Mucosa of stomach (tissue), 1 donor: ENCODE measurements around the gene C1QTNF9.
"Not testable (repeated sequence)": the region's sequence is repeated elsewhere in the genome, so short reads cannot be mapped to it uniquely, and the experiment has no call there.

Experiments
- H3K27me3 ChIP-seq: one replicate; pipeline ENCODE4 v1.7.0; 2013; ENCODE audit warnings: mild to moderate bottlenecking, low read length; ENCODE audit not compliant: control insufficient read depth, insufficient read depth
- H3K36me3 ChIP-seq: one replicate; pipeline ENCODE4 v1.7.0; 2013; ENCODE audit warnings: low read length; ENCODE audit not compliant: control insufficient read depth, insufficient read depth
- H3K4me1 ChIP-seq: one replicate; pipeline ENCODE4 v1.7.0; 2013; ENCODE audit warnings: mild to moderate bottlenecking, low read length; ENCODE audit not compliant: control insufficient read depth, insufficient read depth
- H3K4me3 ChIP-seq: one replicate; pipeline ENCODE4 v1.7.0; 2013; ENCODE audit warnings: low read length
- H3K9ac ChIP-seq: one replicate; pipeline ENCODE4 v1.7.0; 2013; ENCODE audit warnings: mild to moderate bottlenecking, low read length, moderate library complexity
- H3K9me3 ChIP-seq: one replicate; pipeline ENCODE4 v1.7.0; 2013; ENCODE audit warnings: mild to moderate bottlenecking, low read length, moderate library complexity; ENCODE audit not compliant: control insufficient read depth
- donor health status: Pancreatic carcinoma.

The C1QTNF9 gene

DNA sequence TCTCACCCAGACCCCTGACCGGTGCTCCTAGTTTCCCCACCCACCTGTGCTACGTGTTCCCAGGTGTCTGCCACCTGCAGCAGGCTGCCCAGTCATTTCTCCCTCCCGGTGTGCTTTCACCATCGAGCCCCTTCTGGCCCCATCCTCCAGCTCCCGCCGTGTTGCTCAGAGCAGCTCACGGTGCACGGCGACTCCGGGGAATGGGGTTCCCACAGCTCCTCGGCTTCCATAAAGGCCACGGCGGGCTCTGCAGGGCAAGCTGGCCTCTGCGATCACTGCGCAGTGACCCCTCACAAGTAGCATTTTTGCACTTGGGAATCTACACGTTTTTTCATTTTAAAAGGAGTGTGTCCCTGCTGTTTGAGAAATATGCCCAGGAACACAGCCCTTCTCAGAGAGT, 49.5 kb downstream of the C1QTNF9 start:
- H3K27me3 ChIP-seq, H3K9ac ChIP-seq, H3K36me3 ChIP-seq, H3K9me3 ChIP-seq, H3K4me3 ChIP-seq: not testable (repeated sequence)
- peaks cover 25% of the 10 kb centered on the region for H3K4me1 ChIP-seq

DNA sequence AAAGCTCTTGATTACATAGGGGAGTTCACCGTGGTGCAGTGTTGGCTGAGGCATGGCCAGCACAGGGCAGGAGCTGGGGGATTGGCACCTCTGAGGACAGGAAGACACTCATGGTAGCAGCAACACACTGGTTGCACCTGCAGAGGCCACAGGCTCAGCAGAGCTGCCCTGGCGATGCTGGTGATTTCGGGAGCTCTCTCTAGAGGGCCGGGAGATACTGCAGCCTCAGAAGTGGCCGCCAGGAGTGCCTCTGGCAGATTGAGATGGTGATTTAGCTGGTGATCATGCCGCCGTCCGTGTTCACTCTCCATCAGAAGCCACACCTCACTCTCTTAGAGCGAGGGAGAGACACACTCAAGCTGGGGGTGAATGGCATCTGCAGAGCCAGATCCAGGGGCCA, 49.9 kb downstream of the C1QTNF9 start:
- H3K4me1 ChIP-seq = peaks cover 25% of the 10 kb centered on the region
- not testable (repeated sequence) for H3K9me3 ChIP-seq, H3K9ac ChIP-seq, H3K36me3 ChIP-seq, H3K27me3 ChIP-seq, H3K4me3 ChIP-seq

DNA sequence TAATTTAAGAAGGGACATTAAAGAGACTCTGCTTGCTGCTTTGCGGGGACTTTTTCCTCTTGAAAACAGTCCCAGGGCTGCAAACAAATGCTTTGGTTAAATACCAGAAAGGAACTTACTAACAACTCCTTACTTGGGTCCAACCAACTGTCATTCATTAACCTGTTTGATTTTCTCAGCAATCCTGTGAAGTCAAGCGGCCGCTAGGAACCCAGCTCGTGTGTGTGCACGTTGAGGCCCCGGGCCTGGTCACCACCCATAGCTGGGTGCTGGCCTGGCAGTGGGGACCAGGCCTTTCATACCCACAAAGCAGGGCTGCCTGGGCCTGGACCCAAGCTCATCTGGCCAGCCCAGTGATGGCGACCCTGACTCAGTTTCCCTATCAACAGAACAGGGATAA, 50.7 kb downstream of the C1QTNF9 start:
- Histone ChIP-seq H3K36me3 (no peaks in the 10 kb centered on the region), H3K9ac (no peak overlapping the region), H3K4me1 (peaks cover 25% of the 10 kb centered on the region), H3K4me3 (no peak overlapping the region), H3K27me3 (peaks cover 1% of the 10 kb centered on the region), H3K9me3 (no peaks in the 10 kb centered on the region)

- Histone ChIP-seq H3K9me3 (no peaks in the 10 kb centered on the region), H3K9ac (no peak overlapping the region), H3K36me3 (no peaks in the 10 kb centered on the region), H3K27me3 (peaks cover 6% of the 10 kb centered on the region), H3K4me1 (peaks cover 25% of the 10 kb centered on the region), H3K4me3 (no peak overlapping the region)
Observed at GRCh38 chr13:24361113-24361512, 51.7 kb downstream of the C1QTNF9 start.

GRCh38 chr13:24361852-24362366, 52.5 kb downstream of the C1QTNF9 start:
- Histone ChIP-seq H3K36me3 (no peaks in the 10 kb centered on the region), H3K4me3 (no peak overlapping the region), H3K9ac (no peak overlapping the region), H3K4me1 (peaks cover 25% of the 10 kb centered on the region), H3K9me3 (no peaks in the 10 kb centered on the region), H3K27me3 (peaks cover 6% of the 10 kb centered on the region)

- no peak overlapping the region for H3K4me3 ChIP-seq
- H3K9me3 ChIP-seq = no peaks in the 10 kb centered on the region
- no peaks in the 10 kb centered on the region for H3K36me3 ChIP-seq
- peaks cover 6% of the 10 kb centered on the region for H3K27me3 ChIP-seq
- no peak overlapping the region for H3K9ac ChIP-seq
- peaks cover 27% of the 10 kb centered on the region for H3K4me1 ChIP-seq
Observed at GRCh38 chr13:24362435-24362952, 53.1 kb downstream of the C1QTNF9 start.

DNA sequence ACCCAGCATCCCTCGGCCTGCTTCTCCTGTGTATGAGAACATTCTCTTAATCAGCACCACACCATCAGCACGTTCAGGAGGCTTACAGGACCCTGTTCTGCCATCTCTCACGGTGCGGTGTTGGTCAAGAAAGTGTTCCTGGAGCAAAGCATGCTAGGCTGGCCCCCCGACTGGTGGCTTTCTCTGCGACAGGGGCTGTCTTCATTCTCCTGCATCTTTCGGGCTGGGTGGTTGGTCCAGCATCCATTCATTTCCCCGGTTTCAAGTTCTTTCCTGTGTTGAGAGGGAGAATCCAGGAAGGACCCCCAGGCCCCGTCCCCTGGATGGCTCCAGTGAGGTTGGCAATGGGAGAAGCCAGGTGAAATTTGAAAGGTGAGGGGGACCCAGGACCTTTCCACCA, 55.8 kb downstream of the C1QTNF9 start:
- Histone ChIP-seq H3K27me3 (peaks cover 9% of the 10 kb centered on the region), H3K9me3 (no peaks in the 10 kb centered on the region), H3K9ac (no peak overlapping the region), H3K36me3 (no peaks in the 10 kb centered on the region), H3K4me1 (peaks cover 26% of the 10 kb centered on the region), H3K4me3 (no peak overlapping the region)

- H3K4me3 ChIP-seq, H3K9ac ChIP-seq, H3K9me3 ChIP-seq, H3K36me3 ChIP-seq: not testable (repeated sequence)
- peaks cover 14% of the 10 kb centered on the region for H3K27me3 ChIP-seq
- H3K4me1 ChIP-seq = peaks cover 15% of the 10 kb centered on the region
Observed at GRCh38 chr13:24366315-24366714, 56.9 kb downstream of the C1QTNF9 start.

DNA sequence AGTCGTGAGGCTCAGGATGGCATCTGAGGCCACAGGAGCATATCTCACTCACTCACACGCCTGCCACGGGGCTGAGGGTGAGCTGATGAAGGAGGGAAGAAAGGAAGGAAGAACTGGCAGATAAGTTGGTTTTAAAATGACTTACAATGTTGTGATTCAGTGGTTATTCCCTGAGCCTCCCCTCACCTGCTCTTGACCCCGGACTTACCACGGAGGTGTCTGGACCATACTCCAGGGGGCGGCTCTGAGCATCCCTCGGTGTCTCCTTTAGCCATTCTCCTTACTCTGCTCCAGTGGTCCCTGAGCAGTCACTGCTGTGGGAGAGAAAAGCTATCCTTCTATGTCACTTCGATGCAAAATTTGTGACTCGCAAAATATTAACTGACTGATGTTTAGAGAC, 61.9 kb downstream of the C1QTNF9 start:
- not testable (repeated sequence) for H3K36me3 ChIP-seq, H3K9me3 ChIP-seq, H3K4me3 ChIP-seq, H3K9ac ChIP-seq, H3K4me1 ChIP-seq
- H3K27me3 ChIP-seq = peaks cover 13% of the 10 kb centered on the region
